HEK293 (cell line): ENCODE results near the gene MATN4.

Experiments
- CTCF ChIA-PET: fragments of 350-600 bp; formaldehyde crosslinking; extraction: SDS; loops from one replicate; lab custom pipeline; 2021; ENCODE audit warnings: antibody characterized with exemption; lab: Yijun Ruan, JAX
- POLR2A ChIA-PET: fragments of 300-600 bp; formaldehyde crosslinking; extraction: SDS; loops from one replicate; lab custom pipeline; 2020; ENCODE audit warnings: antibody characterized with exemption, inconsistent platforms; lab: Yijun Ruan, JAX
- H3K27ac ChIP-seq: fragments of 200-500 bp; sonication (Bioruptor generic); 2 replicates; pipeline ENCODE4 v1.5.1; 2014; ENCODE audit warnings: low read depth, low read length, control low read depth, inconsistent platforms; ENCODE audit errors: extremely low read depth
- H3K36me3 ChIP-seq, 2 experiments: fragments of 200-500 bp in 1 of 2; sonication (Bioruptor generic) in 1 of 2; 1 replicate in 1 of 2; 2 replicates in 1 of 2; pipeline ENCODE4 v1.5.1; 2014 to 2017; ENCODE audit warnings: inconsistent platforms in 2 of 2, low read length in 2 of 2; ENCODE audit not compliant: control insufficient read depth in 2 of 2, insufficient read depth in 1 of 2
- H3K4me1 ChIP-seq: fragments of 200-500 bp; sonication (Bioruptor generic); 2 replicates; pipeline ENCODE4 v1.5.1; 2014; ENCODE audit warnings: mild to moderate bottlenecking, low read length, inconsistent platforms; ENCODE audit not compliant: control insufficient read depth, insufficient read depth
- H3K4me3 ChIP-seq: 2 replicates; pipeline ENCODE4 v1.5.1; 2011; ENCODE audit warnings: low read depth, mild to moderate bottlenecking, control low read depth, low read length, moderate library complexity
- H3K9me3 ChIP-seq: fragments of 200-500 bp; sonication (Bioruptor generic); 2 replicates; pipeline ENCODE4 v1.5.1; 2014; ENCODE audit warnings: low read depth, low read length, inconsistent platforms; ENCODE audit not compliant: control insufficient read depth, insufficient read depth
- KLF10 ChIP-seq: fragments of 450-650 bp; IDR thresholded peaks from 2 replicates; pipeline ENCODE4 v1.5.1; 2018; ENCODE audit warnings: missing biosample characterization, mild to moderate bottlenecking, missing genetic modification characterization
- KLF16 ChIP-seq: fragments of 450-650 bp; formaldehyde crosslinking; IDR thresholded peaks from 2 replicates; pipeline ENCODE4 v1.5.1; 2017; ENCODE audit warnings: missing biosample characterization, missing genetic modification characterization
- KLF7 ChIP-seq: fragments of 450-650 bp; formaldehyde crosslinking; IDR thresholded peaks from 2 replicates; pipeline ENCODE4 v1.5.1; 2016; ENCODE audit warnings: missing biosample characterization, missing genetic modification characterization, borderline replicate concordance
- SCRT1 ChIP-seq: fragments of 450-650 bp; formaldehyde crosslinking; IDR thresholded peaks from 2 replicates; pipeline ENCODE4 v1.5.1; 2016; ENCODE audit warnings: missing biosample characterization, missing genetic modification characterization, borderline replicate concordance
- SCRT2 ChIP-seq: fragments of 450-650 bp; formaldehyde crosslinking; IDR thresholded peaks from 2 replicates; pipeline ENCODE4 v1.5.1; 2016; ENCODE audit warnings: missing biosample characterization, missing genetic modification characterization
- SP3 ChIP-seq: fragments of 450-650 bp; formaldehyde crosslinking; IDR thresholded peaks from 2 replicates; pipeline ENCODE4 v1.5.1; 2016; ENCODE audit warnings: missing biosample characterization, missing genetic modification characterization
- ZBTB26 ChIP-seq: fragments of 450-650 bp; formaldehyde crosslinking; optimal IDR thresholded peaks from 2 replicates; pipeline ENCODE3; 2016; ENCODE audit warnings: missing biosample characterization, mild to moderate bottlenecking, missing genetic modification characterization
- ZBTB49 ChIP-seq: fragments of 450-650 bp; formaldehyde crosslinking; IDR thresholded peaks from 2 replicates; pipeline ENCODE4 v1.5.1; 2016; ENCODE audit warnings: missing biosample characterization, missing genetic modification characterization, low read depth
- ZBTB6 ChIP-seq: fragments of 450-650 bp; formaldehyde crosslinking; IDR thresholded peaks from 2 replicates; pipeline ENCODE4 v1.5.1; 2017; ENCODE audit warnings: missing biosample characterization, missing genetic modification characterization
- ZFP3 ChIP-seq: fragments of 450-650 bp; formaldehyde crosslinking; IDR thresholded peaks from 2 replicates; pipeline ENCODE4 v1.5.1; 2016; ENCODE audit warnings: low read depth, missing biosample characterization, missing genetic modification characterization
- ZIC2 ChIP-seq: fragments of 450-650 bp; formaldehyde crosslinking; IDR thresholded peaks from 2 replicates; pipeline ENCODE4 v1.5.1; 2016; ENCODE audit warnings: missing biosample characterization, missing genetic modification characterization
- ZNF266 ChIP-seq: fragments of 450-650 bp; formaldehyde crosslinking; IDR thresholded peaks from 2 replicates; pipeline ENCODE4 v1.5.1; 2016; ENCODE audit warnings: missing biosample characterization, missing genetic modification characterization, low read depth
- ZNF354C ChIP-seq: fragments of 450-650 bp; formaldehyde crosslinking; IDR thresholded peaks from 2 replicates; pipeline ENCODE4 v1.5.1; 2016; ENCODE audit warnings: missing biosample characterization, missing genetic modification characterization, low read depth, borderline replicate concordance
- ZNF366 ChIP-seq: fragments of 450-650 bp; formaldehyde crosslinking; conservative IDR thresholded peaks from 2 replicates; pipeline ENCODE4 v1.5.1; 2016; ENCODE audit warnings: missing biosample characterization, missing genetic modification characterization
- ZNF404 ChIP-seq: fragments of 450-650 bp; formaldehyde crosslinking; IDR thresholded peaks from 2 replicates; pipeline ENCODE4 v1.5.1; 2017; ENCODE audit warnings: missing biosample characterization, missing genetic modification characterization
- ZNF530 ChIP-seq: fragments of 450-650 bp; formaldehyde crosslinking; IDR thresholded peaks from 2 replicates; pipeline ENCODE4 v1.5.1; 2016; ENCODE audit warnings: low read depth, missing biosample characterization, missing genetic modification characterization
- ZNF670 ChIP-seq: fragments of 450-650 bp; formaldehyde crosslinking; IDR thresholded peaks from 2 replicates; pipeline ENCODE4 v1.5.1; 2016; ENCODE audit warnings: missing biosample characterization, missing genetic modification characterization, low read depth
- ZNF830 ChIP-seq: fragments of 450-650 bp; IDR thresholded peaks from 2 replicates; pipeline ENCODE4 v1.5.0; 2018; ENCODE audit warnings: missing biosample characterization, missing genetic modification characterization, low read depth, mild to moderate bottlenecking, moderate library complexity
- TF ChIP-seq, protein P1 (sequence below): fragments of 450-650 bp; formaldehyde crosslinking; IDR thresholded peaks from 2 replicates; pipeline ENCODE4 v1.5.1; 2016; ENCODE audit warnings: missing biosample characterization, missing genetic modification characterization
- TF ChIP-seq, protein P2 (sequence below): fragments of 450-650 bp; formaldehyde crosslinking; IDR thresholded peaks from 2 replicates; pipeline ENCODE4 v1.5.1; 2016; ENCODE audit warnings: missing biosample characterization, missing genetic modification characterization, low read depth

MATN4 gene

GRCh38 chr20:45343532-45344167 is 35.6 kb upstream of the MATN4 start (continued):
- TF ChIP-seq, protein P1, sequence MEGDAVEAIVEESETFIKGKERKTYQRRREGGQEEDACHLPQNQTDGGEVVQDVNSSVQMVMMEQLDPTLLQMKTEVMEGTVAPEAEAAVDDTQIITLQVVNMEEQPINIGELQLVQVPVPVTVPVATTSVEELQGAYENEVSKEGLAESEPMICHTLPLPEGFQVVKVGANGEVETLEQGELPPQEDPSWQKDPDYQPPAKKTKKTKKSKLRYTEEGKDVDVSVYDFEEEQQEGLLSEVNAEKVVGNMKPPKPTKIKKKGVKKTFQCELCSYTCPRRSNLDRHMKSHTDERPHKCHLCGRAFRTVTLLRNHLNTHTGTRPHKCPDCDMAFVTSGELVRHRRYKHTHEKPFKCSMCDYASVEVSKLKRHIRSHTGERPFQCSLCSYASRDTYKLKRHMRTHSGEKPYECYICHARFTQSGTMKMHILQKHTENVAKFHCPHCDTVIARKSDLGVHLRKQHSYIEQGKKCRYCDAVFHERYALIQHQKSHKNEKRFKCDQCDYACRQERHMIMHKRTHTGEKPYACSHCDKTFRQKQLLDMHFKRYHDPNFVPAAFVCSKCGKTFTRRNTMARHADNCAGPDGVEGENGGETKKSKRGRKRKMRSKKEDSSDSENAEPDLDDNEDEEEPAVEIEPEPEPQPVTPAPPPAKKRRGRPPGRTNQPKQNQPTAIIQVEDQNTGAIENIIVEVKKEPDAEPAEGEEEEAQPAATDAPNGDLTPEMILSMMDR (tag by site-specific recombination) = no peak
- no peak for TF ChIP-seq KLF10

DNA sequence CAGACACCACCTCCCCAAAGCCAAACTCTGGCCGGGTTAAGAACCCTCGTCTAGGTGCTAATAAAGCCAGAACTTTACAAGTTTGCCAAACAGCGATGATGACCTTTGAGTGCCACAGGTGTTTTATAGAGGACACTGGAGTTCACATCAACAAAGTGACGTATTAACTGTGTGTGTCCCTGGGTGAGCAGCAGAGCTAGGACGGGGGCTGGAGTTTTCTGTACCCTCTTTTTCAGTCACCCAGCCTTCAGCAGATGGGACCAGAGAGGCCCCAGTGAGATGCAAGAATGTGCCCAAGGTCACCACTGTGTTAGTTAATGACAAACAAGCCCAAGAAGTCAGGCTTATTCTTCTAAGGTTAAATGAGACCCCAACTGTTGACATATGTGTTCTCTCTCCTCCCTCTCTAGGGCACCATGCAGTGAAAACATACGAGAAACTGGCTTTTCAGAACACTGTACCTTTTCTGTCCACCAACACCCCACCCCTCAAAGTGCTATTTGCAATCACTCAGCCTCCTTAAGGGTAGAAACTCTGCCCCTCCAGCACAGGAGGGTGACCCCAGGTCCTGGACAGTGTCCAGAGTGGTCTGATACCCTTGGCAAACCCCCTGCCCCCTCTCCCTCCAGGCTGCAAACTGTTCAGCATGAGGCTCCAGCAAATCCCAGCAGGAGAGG is 34.9 kb upstream of the MATN4 start:
- H3K4me1 ChIP-seq = peaks cover 38% of the 10 kb centered on the region
- TF ChIP-seq SCRT2 (peak; percentile 87), ZBTB26 (tag by site-specific recombination) (no peak), SCRT1 (tag by site-specific recombination) (0 out of 2 replicates have a peak, but pooled peaks have one; percentile 45), ZIC2 (tag by site-specific recombination) (peak; percentile 86)
- peak overlapping the region; percentile 59; the same call in 1 of the 2 replicates for H3K27ac ChIP-seq
- H3K4me3 ChIP-seq = no peak overlapping the region
- ChIA-PET POLR2A (interaction anchor here (1.6 to 2.1 kb wide), 2 partner anchors 10 to 20 kb away, joined by 7 to 11 read pairs; partner anchors contain the start of gene SYS1), CTCF (interaction anchor here (0.7 to 2.3 kb wide), 5 partner anchors 15 to 94 kb away, joined by 3 to 11 read pairs (median 3); partner anchors contain the start of gene SYS1)
- H3K9me3 ChIP-seq = no peaks in the 10 kb centered on the region
- peaks cover 0 to 9% of the 10 kb centered on the region in 2 experiments; a peak in 1 of 3 replicates for H3K36me3 ChIP-seq

DNA sequence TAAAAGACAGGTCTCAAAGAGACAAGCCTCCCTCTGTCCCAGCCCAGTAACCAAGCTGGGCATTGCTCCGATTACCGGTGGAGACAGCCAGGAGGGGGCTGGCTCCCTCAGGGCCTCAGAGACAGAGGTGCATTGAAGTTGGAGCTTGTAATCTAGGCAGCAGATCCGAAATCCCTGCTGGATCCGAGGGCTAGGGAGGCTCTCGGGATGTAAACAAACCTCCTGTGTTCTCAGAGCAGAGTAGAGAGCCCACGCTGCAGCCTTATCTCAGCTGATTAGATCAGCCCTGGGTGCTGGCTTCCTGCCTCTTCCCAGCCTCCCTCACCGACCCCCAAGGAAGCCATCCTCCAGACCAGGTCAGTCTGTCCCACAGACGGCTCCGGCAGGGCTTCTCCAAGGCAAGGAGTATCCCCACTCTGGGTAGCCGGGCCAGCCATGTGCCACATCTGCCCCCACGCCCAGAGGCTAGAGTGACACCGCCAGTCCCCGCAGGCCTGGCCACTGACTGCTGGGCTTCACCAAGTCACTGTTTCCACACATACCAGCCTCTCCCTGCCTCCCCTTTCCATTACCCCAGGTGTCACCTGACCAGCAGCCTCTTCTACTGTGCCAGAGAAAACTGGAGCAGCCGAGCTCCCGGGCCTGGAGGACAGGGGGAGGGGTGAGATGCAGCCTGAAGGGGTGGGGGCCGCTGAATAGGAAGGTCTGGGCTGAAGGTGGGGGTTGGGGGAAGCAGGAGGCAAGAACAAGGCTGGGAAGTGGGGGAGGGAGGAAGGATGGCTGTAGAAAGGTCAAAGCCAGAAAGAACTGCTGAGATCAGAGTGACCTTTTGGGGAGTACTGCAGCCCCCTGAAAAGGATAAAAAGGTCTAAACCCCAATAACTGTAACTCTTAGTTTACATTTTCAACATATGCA is 34.1 kb upstream of the MATN4 start:
- peaks cover 0 to 9% of the 10 kb centered on the region in 2 experiments; a peak in 1 of 3 replicates for H3K36me3 ChIP-seq
- no peaks in the 10 kb centered on the region for H3K9me3 ChIP-seq
- H3K4me1 ChIP-seq = peaks cover 37% of the 10 kb centered on the region
- CTCF ChIA-PET = interaction anchor here (1.0 to 2.3 kb wide), 6 partner anchors 17 to 108 kb away, joined by 3 to 11 read pairs (median 4); partner anchors contain the start of gene SYS1
- peak overlapping the region; percentile 59 for H3K27ac ChIP-seq
- peak overlapping the region; percentile 3 for H3K4me3 ChIP-seq
- POLR2A ChIA-PET = interaction anchor here (0.6 to 1.3 kb wide), 6 partner anchors 21 to 375 kb away, joined by 3 to 8 read pairs (median 3); partner anchors contain the start of gene SYS1
- no peak for TF ChIP-seq SP3 (tag by site-specific recombination)
- no peak for TF ChIP-seq ZBTB6 (tag by site-specific recombination)
- no peak for TF ChIP-seq ZNF266 (tag by site-specific recombination)
- no peak for TF ChIP-seq ZNF670
- TF ChIP-seq ZFP3 (tag by site-specific recombination) = no peak
- TF ChIP-seq ZNF530 (tag by site-specific recombination) = no peak
- TF ChIP-seq KLF16 (tag by site-specific recombination) = 0 out of 2 replicates have a peak, but pooled peaks have one; percentile 11
- TF ChIP-seq KLF7 (tag by site-specific recombination) = no peak
- 0 out of 2 replicates have a peak, but pooled peaks have one; percentile 14 for TF ChIP-seq ZNF366 (tag by site-specific recombination)
- TF ChIP-seq, protein P2, sequence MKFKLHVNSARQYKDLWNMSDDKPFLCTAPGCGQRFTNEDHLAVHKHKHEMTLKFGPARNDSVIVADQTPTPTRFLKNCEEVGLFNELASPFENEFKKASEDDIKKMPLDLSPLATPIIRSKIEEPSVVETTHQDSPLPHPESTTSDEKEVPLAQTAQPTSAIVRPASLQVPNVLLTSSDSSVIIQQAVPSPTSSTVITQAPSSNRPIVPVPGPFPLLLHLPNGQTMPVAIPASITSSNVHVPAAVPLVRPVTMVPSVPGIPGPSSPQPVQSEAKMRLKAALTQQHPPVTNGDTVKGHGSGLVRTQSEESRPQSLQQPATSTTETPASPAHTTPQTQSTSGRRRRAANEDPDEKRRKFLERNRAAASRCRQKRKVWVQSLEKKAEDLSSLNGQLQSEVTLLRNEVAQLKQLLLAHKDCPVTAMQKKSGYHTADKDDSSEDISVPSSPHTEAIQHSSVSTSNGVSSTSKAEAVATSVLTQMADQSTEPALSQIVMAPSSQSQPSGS (tag by site-specific recombination) = no peak
- TF ChIP-seq ZNF830 = no peak
- TF ChIP-seq ZBTB49 (tag by site-specific recombination) = no peak
- no peak for TF ChIP-seq ZNF404
- no peak for TF ChIP-seq ZNF354C (tag by site-specific recombination)
